ENCODE data around the gene ADAMTS6.

Gene ADAMTS6

GRCh38 chr5:65111961-65112658, 369.6 kb downstream of the ADAMTS6 start:
- TF ChIP-seq CTCF (IDR thresholded peaks at IDR 0.05) = no peak

GRCh38 chr5:65108786-65109743, 372.7 kb downstream of the ADAMTS6 start:
- no peak for TF ChIP-seq CTCF (IDR thresholded peaks at IDR 0.05)

- TF ChIP-seq CTCF (IDR thresholded peaks at IDR 0.05) = no peak
Observed at GRCh38 chr5:65105301-65105700, 376.4 kb downstream of the ADAMTS6 start.

GRCh38 chr5:65104831-65105230, 376.9 kb downstream of the ADAMTS6 start:
- no peak for TF ChIP-seq CTCF (IDR thresholded peaks at IDR 0.05)

GRCh38 chr5:65103756-65104440, 377.8 kb downstream of the ADAMTS6 start:
- no peak for TF ChIP-seq CTCF (IDR thresholded peaks at IDR 0.05)

GRCh38 chr5:65102976-65103711, 378.6 kb downstream of the ADAMTS6 start:
- TF ChIP-seq CTCF (IDR thresholded peaks at IDR 0.05) = no peak
